RWPE1 (cell line): ENCODE data around the gene GYPE.
"Not testable (repeated sequence)": the region's sequence is repeated elsewhere in the genome, so short reads cannot be mapped to it uniquely, and the experiment has no call there.

Source experiments
- CTCF ChIA-PET: fragments of 350-600 bp; sonication (Branson Sonifier 250); formaldehyde crosslinking; extraction: SDS; loops from one replicate; lab custom pipeline; 2021; lab: Yijun Ruan, JAX
- POLR2A ChIA-PET: fragments of 400-600 bp; formaldehyde crosslinking; extraction: SDS; loops from one replicate; lab custom pipeline; 2020; ENCODE audit warnings: antibody characterized with exemption; ENCODE audit not compliant: low non-redundant PET; lab: Yijun Ruan, JAX
- DNase-seq: peaks from one replicate; pipeline ENCODE4 v3.0.0; 2012; ENCODE audit warnings: low spot score
- H3K27ac ChIP-seq: fragments of 450-650 bp; 2 replicates; pipeline ENCODE4 v1.5.1; 2017
- CTCF ChIP-seq: fragments of 450-650 bp; conservative IDR thresholded peaks from 2 replicates; pipeline ENCODE4 v1.5.1; 2017; ENCODE audit warnings: low read depth, mild to moderate bottlenecking

The GYPE gene

DNA sequence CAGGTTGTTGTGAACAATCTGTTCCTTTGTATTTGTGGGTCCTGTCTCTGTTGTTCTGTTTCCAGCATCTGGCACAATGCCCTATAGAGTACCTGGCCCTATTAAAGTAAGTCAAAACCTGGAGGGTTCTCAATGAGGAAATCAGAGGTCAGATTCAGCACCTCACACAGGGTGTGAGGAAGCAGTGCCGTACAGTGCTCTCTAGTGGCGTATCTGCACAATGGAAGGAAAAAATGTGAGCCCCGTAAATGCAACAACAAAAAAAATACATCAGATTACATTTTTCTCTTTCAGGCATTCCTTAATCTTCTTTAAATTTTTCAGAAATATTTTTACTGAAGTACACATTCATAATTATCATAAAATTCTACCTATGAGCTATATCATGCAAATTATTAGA is 2.5 kb upstream of the GYPE start:
- peak; percentile 0 for DNase-seq
- POLR2A ChIA-PET, CTCF ChIA-PET, H3K27ac ChIP-seq: not testable (repeated sequence)
- 0 out of 2 replicates have a peak, but pooled peaks have one; percentile 16 for TF ChIP-seq CTCF

- CTCF ChIA-PET, POLR2A ChIA-PET, H3K27ac ChIP-seq, DNase-seq: not testable (repeated sequence)
These were observed 928 bp downstream of the GYPE start for GRCh38 chr4:143904431-143904830.

DNA sequence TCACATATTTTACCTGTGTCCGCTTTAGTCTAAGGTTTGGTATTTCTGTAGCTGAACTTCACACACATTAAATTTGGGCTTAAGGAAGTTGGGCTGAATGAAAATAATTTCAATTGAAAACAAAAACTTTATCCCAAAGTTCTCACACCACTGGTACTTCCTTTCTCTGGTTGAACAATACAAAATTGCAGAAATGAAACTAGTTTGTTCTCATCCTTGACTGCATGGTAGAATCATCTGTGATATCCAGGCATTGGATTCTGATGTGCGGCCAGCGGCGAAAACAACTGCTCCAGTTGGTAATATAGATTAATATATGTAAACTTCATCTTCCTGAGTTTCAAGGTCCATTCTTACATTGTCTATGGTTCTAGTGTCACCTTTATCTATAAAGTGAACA is 15.0 kb downstream of the GYPE start:
- CTCF ChIA-PET, DNase-seq, H3K27ac ChIP-seq, POLR2A ChIA-PET: not testable (repeated sequence)

DNA sequence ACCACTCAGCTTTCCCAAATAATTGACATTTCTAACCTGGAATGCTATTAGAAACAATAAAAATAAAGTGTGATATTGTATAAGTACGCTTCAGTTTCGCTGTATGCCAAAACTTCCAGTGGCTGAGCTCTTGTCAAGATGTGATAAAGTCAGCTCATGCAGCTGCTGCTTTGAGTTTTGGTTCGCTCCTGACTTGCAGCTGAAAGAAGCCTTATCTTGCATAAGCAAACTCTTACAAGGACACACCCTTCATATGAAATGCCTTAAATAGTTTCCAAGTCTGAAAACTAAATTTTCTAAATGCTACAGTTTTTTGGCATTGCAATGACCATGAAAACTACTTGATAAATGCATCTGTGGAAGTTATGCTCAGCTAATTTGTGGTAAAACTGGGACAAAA is 17.2 kb downstream of the GYPE start:
- DNase-seq, POLR2A ChIA-PET, CTCF ChIA-PET, H3K27ac ChIP-seq: not testable (repeated sequence)

GRCh38 chr4:143884965-143885364 is 20.4 kb downstream of the GYPE start:
- POLR2A ChIA-PET, CTCF ChIA-PET, DNase-seq, H3K27ac ChIP-seq: not testable (repeated sequence)

DNA sequence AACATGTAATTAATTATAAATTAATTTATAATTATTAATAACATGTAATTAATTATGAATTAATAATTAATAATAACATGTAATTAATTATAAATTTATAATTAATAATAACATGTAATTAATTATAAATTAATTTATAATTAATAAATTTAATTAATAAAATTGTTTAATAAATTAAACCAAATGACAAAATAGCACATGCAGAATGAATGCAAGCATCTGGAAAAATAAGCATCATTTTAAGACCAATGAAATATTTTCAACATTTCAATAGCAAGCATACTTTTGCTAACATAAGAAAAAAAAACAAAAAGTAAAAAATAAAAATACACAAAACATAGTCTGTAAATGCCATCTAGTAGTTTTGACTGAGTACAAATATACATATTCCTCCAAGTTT is 21.8 kb downstream of the GYPE start:
- ChIA-PET CTCF (no interaction called here), POLR2A (no interaction called here)
- no peak for DNase-seq
- H3K27ac ChIP-seq, result no peak overlapping the region
- TF ChIP-seq CTCF, result no peak

DNA sequence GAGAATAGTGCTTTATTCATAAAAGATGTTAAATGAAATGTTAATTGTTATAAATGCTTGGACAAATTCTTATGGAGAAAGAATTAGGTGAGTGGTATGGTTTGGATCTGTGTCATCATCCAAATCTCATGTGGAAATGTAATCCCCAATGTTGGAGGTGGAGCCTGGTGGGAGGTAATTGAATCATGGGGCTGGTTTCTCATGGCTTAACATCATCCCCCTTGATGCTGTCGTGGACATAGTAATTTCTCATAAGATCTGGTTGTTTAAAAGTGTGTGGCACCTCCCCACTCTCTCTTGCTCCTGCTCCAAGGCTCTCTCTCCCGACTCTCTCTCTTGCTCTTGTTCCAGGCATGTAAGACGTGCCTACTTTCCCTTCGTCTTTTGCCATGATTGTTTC is 22.5 kb downstream of the GYPE start:
- TF ChIP-seq CTCF, result no peak

GRCh38 chr4:143879561-143879960 is 25.8 kb downstream of the GYPE start:
- DNase-seq, CTCF ChIA-PET, H3K27ac ChIP-seq: not testable (repeated sequence)
- POLR2A ChIA-PET, result interaction anchor here (0.5 kb wide), 1 partner anchor 312 kb away, joined by 4 read pairs; no protein-coding TSS in a partner anchor

More for the DNA sequence above, 22.5 kb downstream of the GYPE start:
- H3K27ac ChIP-seq, result no peak overlapping the region
- ChIA-PET CTCF (no interaction called here), POLR2A (no interaction called here)
- no peak for DNase-seq

- H3K27ac ChIP-seq, CTCF ChIA-PET, DNase-seq, POLR2A ChIA-PET: not testable (repeated sequence)
These were observed 30.0 kb downstream of the GYPE start for GRCh38 chr4:143875357-143875756.

- DNase-seq, POLR2A ChIA-PET, H3K27ac ChIP-seq, CTCF ChIA-PET: not testable (repeated sequence)
These were observed 34.7 kb downstream of the GYPE start for GRCh38 chr4:143870523-143871268.

- DNase-seq, POLR2A ChIA-PET, CTCF ChIA-PET, H3K27ac ChIP-seq: not testable (repeated sequence)
These were observed 35.4 kb downstream of the GYPE start for GRCh38 chr4:143869925-143870324.

DNA sequence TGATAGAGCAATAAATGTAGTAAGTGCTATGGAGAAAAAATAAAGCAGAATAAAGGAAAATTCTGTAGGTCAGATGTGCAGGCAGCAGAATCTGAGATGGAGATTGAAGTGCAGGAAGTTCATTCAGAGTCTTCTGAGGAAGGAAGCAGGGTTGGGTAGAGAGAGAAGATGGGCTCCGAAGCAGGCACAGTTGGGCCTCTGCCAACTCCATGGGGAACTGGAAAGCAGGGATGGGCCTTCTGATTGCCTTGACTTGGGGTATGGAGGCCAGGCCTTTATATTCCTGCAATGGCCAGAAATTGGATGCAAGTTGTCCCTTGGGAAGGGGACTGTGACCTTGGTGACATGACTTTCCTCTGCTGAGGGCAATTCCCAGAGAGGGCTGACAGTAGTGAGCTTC is 42.6 kb downstream of the GYPE start:
- CTCF ChIA-PET, H3K27ac ChIP-seq, DNase-seq, POLR2A ChIA-PET: not testable (repeated sequence)
